ENCODE measurements around the gene ZNF783. TPM values are rescaled to one million over a fixed set of nuclear protein-coding genes. Genes with fewer than 3 reads are reported as not detected.
"Not testable (repeated sequence)": the region's sequence is repeated elsewhere in the genome, so short reads cannot be mapped to it uniquely, and the experiment has no call there.

Gene ZNF783
- total RNA-seq, 1 experiment from 2014 or later = 3.9 TPM

GRCh38 chr7:149307775-149308501 lies 45.9 kb downstream of the ZNF783 start:
- Histone ChIP-seq H3K36me3 (no peaks in the 10 kb centered on the region), H3K4me1 (replicated peaks) (no peaks in the 10 kb centered on the region), H3K4me3 (no peak overlapping the region), H3K9me3 (replicated peaks) (no peaks in the 10 kb centered on the region; the same call in 1 of the 2 replicates), H3K27ac (no peak overlapping the region), H3K27me3 (replicated peaks) (no peaks in the 10 kb centered on the region)
- no peak for DNase-seq (ENCODE audit: low read depth in 1 of 2, low spot score in 2 of 2)

DNA sequence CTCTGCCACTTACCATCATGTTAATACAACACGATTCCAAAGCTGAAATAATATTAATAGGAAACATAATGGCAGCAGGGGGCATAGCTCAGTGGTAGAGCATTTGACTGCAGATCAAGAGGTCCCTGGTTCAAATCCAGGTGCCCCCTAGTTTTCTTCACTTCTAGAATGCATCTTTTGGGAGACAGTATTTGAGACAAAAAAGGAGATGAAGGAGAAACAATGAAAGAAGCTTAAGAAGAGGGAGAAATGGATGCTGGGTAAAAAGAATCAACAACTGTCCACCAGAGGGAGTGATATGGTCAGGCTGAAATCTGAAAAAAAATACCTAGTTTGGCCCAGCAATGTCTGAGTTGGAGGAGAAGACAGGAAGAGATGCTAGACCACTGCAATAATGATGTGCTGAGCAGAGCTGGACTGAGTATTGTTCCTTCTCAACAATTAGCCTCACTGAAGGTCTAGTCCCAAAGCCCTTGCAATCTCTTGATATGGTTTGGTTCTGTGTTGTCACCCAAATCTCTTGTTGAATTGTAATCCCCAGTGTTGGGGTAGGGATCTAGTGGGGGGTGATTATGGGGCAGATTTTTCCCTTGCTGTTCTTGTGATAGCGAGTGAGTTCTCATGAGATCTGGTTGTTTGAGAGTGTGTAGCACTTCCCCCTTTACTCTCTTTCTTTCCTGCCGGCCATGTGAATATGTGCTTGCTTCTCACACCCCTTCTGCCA lies 48.3 kb downstream of the ZNF783 start:
- Histone ChIP-seq H3K4me1 (replicated peaks) (no peaks in the 10 kb centered on the region), H3K9me3 (replicated peaks) (no peaks in the 10 kb centered on the region; the same call in 1 of the 2 replicates), H3K36me3 (no peaks in the 10 kb centered on the region), H3K27me3 (replicated peaks) (no peaks in the 10 kb centered on the region), H3K4me3 (no peak overlapping the region), H3K27ac (no peak overlapping the region)
- peak in 1 of 2 experiments; percentile 60 for DNase-seq (ENCODE audit: low read depth in 1 of 2, low spot score in 2 of 2)

- Histone ChIP-seq H3K9me3 (replicated peaks) (no peaks in the 10 kb centered on the region; the same call in 1 of the 2 replicates), H3K27me3 (replicated peaks) (no peaks in the 10 kb centered on the region; the same call in 1 of the 2 replicates), H3K27ac (no peak overlapping the region), H3K4me1 (replicated peaks) (no peaks in the 10 kb centered on the region), H3K36me3 (no peaks in the 10 kb centered on the region), H3K4me3 (no peak overlapping the region)
- no peak for DNase-seq (ENCODE audit: low read depth in 1 of 2, low spot score in 2 of 2)
Measured at GRCh38 chr7:149310990-149311573, 49.1 kb downstream of the ZNF783 start.

DNA sequence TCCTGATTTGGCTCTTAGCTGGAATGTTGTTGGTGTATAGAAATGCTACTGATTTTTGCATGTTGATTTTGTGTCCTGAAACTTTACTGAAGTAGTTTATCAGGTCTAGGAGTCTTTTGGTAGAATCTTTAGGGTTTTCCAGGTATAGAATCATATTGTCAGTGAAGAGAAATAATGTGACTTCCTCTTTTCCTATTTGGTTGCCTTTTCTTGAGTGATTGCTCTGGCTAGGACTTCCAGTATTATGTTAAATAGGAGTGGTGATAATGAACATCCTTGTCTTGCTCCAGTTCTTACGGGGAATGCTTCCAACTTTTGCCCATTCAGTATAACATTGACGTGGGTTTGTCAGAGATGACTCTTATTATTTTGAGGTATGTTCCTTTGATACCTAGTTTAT lies 52.0 kb downstream of the ZNF783 start:
- Histone ChIP-seq H3K27me3 (replicated peaks) (no peaks in the 10 kb centered on the region; the same call in 1 of the 2 replicates), H3K4me3 (no peak overlapping the region), H3K9me3 (replicated peaks) (no peaks in the 10 kb centered on the region), H3K4me1 (replicated peaks) (no peaks in the 10 kb centered on the region), H3K27ac (no peak overlapping the region), H3K36me3 (no peaks in the 10 kb centered on the region)
- no peak for DNase-seq (ENCODE audit: low read depth in 1 of 2, low spot score in 2 of 2)

DNA sequence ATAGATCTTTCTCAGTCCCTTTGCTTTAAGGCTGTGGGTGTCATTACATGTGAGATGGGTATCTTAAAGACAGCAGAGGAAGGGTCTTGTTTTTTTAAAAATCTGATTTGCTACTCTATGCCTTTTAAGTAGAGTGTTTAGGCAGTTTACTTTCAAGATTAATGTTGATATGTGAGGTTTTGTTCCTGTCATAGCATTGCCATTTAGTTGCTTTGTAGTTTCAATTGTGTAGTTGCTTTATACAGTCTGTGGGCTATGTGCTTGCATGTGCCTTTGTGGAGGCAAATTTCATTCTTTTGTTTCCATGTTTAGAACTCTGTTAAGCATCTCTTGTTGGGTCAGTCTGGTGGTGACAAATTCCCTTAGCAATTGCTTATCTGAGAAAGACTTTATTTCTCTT lies 54.6 kb downstream of the ZNF783 start:
- no peaks in the 10 kb centered on the region for H3K9me3 ChIP-seq (replicated peaks)
- H3K4me3 ChIP-seq = no peak overlapping the region
- H3K27me3 ChIP-seq (replicated peaks) = no peaks in the 10 kb centered on the region; the same call in 1 of the 2 replicates
- no peak overlapping the region for H3K27ac ChIP-seq
- H3K4me1 ChIP-seq (replicated peaks) = 0 out of 2 replicates have a peak, but pooled peaks cover under 1% of the 10 kb centered on the region
- no peaks in the 10 kb centered on the region for H3K36me3 ChIP-seq
- no peak for DNase-seq (ENCODE audit: low read depth in 1 of 2, low spot score in 2 of 2)

DNA sequence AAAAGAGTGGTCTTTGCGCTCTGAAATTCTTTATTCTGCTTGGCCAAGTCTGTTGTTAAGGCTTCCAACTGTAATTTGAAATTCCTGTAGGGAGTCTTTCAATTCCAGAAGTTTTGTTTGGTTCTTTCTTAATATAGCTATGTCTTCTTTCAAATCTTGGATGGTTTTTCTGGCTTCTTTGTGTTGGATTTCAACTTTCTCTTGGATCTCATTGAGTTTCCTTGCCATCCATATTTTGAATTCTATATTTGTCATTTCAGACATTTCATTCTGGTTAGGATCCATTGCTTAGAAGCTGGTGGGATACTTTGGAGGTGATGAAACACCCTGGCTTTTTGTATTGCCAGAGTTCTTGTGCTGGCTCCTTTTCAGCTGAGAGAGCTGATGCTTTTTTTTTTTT lies 55.5 kb downstream of the ZNF783 start:
- no peaks in the 10 kb centered on the region for H3K36me3 ChIP-seq
- H3K27ac ChIP-seq = no peak overlapping the region
- H3K4me3 ChIP-seq = no peak overlapping the region
- no peaks in the 10 kb centered on the region; the same call in 1 of the 2 replicates for H3K27me3 ChIP-seq (replicated peaks)
- no peak for DNase-seq (ENCODE audit: low read depth in 1 of 2, low spot score in 2 of 2)
- no peaks in the 10 kb centered on the region for H3K9me3 ChIP-seq (replicated peaks)
- H3K4me1 ChIP-seq (replicated peaks) = 0 out of 2 replicates have a peak, but pooled peaks cover 5% of the 10 kb centered on the region

- H3K9me3 ChIP-seq (replicated peaks) = no peaks in the 10 kb centered on the region
- H3K4me3 ChIP-seq = no peak overlapping the region
- H3K27me3 ChIP-seq (replicated peaks) = no peaks in the 10 kb centered on the region; the same call in 1 of the 2 replicates
- 0 out of 2 replicates have a peak, but pooled peaks cover 5% of the 10 kb centered on the region for H3K4me1 ChIP-seq (replicated peaks)
- DNase-seq (ENCODE audit: low read depth in 1 of 2, low spot score in 2 of 2) = no peak
- no peak overlapping the region for H3K27ac ChIP-seq
- H3K36me3 ChIP-seq = no peaks in the 10 kb centered on the region
Measured at GRCh38 chr7:149317986-149318672, 56.1 kb downstream of the ZNF783 start.

GRCh38 chr7:149319376-149319775 lies 57.4 kb downstream of the ZNF783 start:
- Histone ChIP-seq H3K36me3 (no peaks in the 10 kb centered on the region), H3K4me1 (replicated peaks) (0 out of 2 replicates have a peak, but pooled peaks cover 5% of the 10 kb centered on the region), H3K27me3 (replicated peaks) (no peaks in the 10 kb centered on the region; the same call in 1 of the 2 replicates), H3K27ac (no peak overlapping the region), H3K4me3 (no peak overlapping the region), H3K9me3 (replicated peaks) (no peaks in the 10 kb centered on the region)
- DNase-seq (ENCODE audit: low read depth in 1 of 2, low spot score in 2 of 2) = no peak

- Histone ChIP-seq H3K4me1 (replicated peaks) (0 out of 2 replicates have a peak, but pooled peaks cover 5% of the 10 kb centered on the region), H3K27ac (no peak overlapping the region), H3K36me3 (no peaks in the 10 kb centered on the region), H3K27me3 (replicated peaks) (no peaks in the 10 kb centered on the region; the same call in 1 of the 2 replicates), H3K4me3 (no peak overlapping the region), H3K9me3 (replicated peaks) (no peaks in the 10 kb centered on the region)
- DNase-seq (ENCODE audit: low read depth in 1 of 2, low spot score in 2 of 2) = no peak
Measured at GRCh38 chr7:149320313-149321124, 58.5 kb downstream of the ZNF783 start.

GRCh38 chr7:149321125-149321905 lies 59.3 kb downstream of the ZNF783 start:
- not testable (repeated sequence) for H3K9me3 ChIP-seq (replicated peaks); H3K36me3 ChIP-seq; DNase-seq (ENCODE audit: low read depth in 1 of 2, low spot score in 2 of 2); H3K27ac ChIP-seq; H3K4me3 ChIP-seq; H3K4me1 ChIP-seq (replicated peaks); H3K27me3 ChIP-seq (replicated peaks)

- H3K4me3 ChIP-seq = peak overlapping the region; percentile 8; the same call in 1 of the 2 replicates
- peak overlapping the region; percentile 20 for H3K27ac ChIP-seq
- H3K27me3 ChIP-seq (replicated peaks) = no peaks in the 10 kb centered on the region
- H3K36me3 ChIP-seq = no peaks in the 10 kb centered on the region
- DNase-seq (ENCODE audit: low read depth in 1 of 2, low spot score in 2 of 2) = peak in 1 of 2 experiments; percentile 54
- 0 out of 2 replicates have a peak, but pooled peaks cover 5% of the 10 kb centered on the region for H3K4me1 ChIP-seq (replicated peaks)
- H3K9me3 ChIP-seq (replicated peaks) = no peaks in the 10 kb centered on the region
Measured at GRCh38 chr7:149321978-149322541, 60.1 kb downstream of the ZNF783 start.

DNA sequence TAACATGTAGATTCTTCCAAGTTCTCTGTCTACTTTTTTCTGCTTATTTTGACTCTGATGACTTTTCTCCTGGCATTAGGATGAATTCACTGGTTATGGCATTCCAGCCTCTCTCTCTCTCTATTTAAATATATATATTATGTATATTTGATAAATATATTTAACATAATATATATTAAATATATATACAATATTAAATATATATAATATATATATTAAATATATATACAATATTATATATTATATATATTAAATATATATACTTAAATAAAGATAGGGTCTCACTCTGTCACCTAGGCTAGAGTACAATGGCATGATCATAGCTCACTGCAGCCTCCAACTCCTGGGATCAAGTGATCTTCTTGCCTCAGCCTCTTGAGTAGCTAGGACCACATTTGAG lies 60.7 kb downstream of the ZNF783 start:
- Histone ChIP-seq H3K27me3 (replicated peaks) (no peaks in the 10 kb centered on the region), H3K4me1 (replicated peaks) (0 out of 2 replicates have a peak, but pooled peaks cover 5% of the 10 kb centered on the region), H3K4me3 (no peak overlapping the region), H3K36me3 (no peaks in the 10 kb centered on the region), H3K27ac (no peak overlapping the region), H3K9me3 (replicated peaks) (no peaks in the 10 kb centered on the region)
- DNase-seq (ENCODE audit: low read depth in 1 of 2, low spot score in 2 of 2) = no peak
